Stimulated activated CD4-positive, alpha-beta T cell treated with anti-CD3 and anti-CD28 coated beads, Interleukin-4, amount 100 ng/mL, for 4 hours (primary cell): ENCODE results near the gene STARD10.
A peak's percentile ranks its signal among the peaks of the same experiment; 100 is the strongest.

Experiments used
- DNase-seq, 2 experiments: peaks; one replicate each; pipeline ENCODE4 v3.0.0-alpha.2; 2020

Gene STARD10

DNA sequence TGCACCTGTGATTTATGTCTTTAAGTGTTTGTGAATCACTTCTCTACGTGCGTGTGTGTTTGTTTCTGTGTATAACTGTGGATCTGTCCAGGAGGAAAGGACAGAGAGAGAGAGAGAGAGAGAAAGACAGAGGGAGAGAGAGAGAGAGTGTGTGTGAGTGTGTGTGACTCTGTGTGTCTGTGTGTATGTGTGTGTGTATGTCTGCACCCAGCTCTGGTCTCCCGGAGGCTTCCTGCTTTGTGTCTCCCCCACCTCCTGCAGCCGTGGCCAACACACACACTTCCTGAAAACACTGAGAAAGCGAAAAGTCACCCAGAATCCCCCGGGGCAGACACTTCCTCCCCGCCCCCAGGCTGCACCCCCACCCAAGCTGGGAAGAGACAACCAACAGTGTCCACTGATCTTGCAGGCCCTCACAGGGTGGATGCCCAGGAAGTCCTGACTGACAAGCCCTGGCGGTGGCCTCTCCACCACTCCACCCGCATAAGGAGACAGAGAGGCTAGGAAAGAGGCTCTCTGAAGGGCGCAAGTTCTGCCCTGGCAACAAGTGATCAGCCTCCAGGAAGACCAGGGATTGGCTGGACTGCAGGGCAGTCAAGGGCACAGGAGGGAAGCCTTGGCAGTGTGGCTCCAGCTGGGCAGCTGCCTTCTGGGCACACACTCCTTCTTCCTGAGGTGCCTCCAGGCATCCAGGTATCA, 71.6 kb downstream of the STARD10 start:
- DNase-seq, result peak; percentile 74 to 78

DNA sequence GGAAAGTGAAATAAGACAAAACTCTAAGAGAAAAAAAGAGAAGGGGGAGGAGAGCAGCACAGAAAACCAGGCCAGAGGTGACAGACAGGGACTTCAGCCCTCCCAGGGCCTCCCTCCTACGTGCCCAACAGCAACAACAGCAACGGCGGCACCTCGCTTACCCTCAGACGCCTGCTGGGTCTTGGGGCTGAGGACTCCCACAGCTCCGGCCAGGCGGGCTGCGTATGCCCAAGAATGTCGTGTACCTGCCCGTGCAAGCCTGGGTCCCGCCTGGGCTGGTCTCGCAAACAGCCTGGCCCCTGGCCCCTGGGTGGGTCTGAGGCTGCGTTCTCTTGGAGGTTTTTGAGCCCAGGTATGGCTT, 72.2 kb downstream of the STARD10 start:
- DNase-seq, result peak; percentile 14 to 18

DNA sequence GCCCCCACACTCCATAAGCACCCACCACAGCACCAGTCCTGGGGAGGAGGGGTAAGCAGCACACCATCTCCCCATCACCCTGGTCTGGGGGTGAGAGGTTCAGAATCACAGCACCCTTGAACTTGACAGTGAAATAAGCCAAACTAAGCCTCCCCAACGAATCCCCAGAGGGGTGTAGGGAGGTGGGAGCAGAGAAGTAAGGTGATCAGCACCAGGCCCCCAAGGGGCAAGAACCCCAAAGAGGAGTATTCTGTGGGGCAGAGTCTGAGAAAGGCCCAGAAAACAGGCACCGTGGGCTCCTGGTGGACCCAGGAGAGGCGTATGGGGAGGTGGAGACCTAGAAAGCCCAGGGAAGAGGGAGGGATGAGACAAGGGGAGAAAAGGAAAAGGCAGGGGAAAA, 72.6 kb downstream of the STARD10 start:
- DNase-seq, result no peak

DNA sequence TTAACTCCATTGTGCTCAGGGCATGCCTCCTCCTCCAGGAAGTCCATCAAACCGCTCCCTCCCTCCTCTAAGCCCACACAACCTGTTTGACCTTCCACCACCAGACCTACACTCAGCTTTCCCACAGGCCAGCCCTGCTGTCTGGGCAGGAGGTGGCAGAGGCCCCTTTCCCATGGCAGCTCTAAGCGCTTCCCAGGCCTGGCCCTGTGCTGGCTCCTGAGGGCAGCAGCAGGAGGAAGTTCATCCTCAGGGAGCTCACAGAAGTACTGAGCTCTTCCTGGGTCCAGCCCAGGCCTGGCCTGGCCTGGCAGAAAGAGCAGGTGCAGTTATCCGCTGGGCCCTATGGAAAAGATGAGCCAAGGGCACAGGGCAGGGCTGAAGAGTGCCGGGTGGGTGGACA, 73.1 kb downstream of the STARD10 start:
- DNase-seq, result no peak

DNA sequence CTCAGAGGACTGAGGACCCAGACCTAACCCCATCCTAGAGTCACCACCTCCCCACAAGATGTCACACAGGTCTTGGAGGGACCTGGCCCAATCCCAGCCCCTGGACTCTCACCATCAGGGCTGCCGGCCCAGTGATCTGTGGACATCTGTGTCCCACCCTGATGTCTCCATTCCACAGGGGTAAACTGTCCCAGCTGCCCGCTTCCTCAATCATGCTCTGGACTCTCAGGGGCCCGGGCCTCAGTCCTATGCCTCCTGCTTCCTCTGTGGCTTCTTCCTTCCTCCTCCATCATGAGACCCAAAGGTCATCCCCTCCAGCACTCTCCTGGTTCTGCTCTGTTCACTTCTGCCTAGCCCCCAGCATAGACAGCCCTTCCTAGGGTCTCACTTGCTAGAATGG, 73.8 kb downstream of the STARD10 start:
- DNase-seq, result no peak

DNA sequence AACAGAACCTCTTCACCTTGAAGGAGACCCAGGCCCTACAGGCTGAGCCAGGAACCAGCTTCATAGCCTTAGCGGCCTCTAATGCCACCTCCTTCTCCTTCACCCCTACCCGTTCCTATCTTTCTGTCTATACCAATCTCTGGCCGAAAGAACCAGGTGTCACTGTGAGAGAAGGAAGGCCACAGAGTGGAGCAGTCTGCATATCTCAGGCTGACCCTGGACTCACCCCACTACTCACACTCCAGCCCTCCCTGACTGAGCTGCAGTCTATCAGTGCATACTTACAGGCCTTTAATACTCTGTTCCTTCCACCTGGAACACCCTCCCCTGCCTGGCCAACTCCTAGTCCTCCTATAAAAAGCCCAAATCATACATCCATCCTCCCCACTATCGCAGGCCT, 74.3 kb downstream of the STARD10 start:
- DNase-seq, result no peak

DNA sequence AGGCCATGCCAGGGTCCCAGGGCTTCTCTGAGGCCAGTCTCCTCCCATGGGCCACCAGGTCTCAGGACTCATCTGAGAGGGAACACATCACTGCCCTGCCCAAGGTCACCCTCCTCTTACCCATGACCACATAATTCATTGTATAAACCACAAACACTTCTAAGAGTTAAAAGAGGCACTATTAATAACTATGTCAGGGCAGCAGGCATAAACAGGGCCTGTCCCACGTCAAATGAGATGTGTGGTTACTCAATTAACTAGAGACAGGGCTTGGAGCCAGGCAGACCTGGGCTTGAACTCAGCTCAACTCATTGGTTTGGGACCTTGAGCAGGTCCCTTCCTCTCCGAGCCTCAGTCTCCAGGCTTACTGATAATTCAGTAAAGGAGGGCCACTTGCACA, 74.7 kb downstream of the STARD10 start:
- DNase-seq, result no peak

DNA sequence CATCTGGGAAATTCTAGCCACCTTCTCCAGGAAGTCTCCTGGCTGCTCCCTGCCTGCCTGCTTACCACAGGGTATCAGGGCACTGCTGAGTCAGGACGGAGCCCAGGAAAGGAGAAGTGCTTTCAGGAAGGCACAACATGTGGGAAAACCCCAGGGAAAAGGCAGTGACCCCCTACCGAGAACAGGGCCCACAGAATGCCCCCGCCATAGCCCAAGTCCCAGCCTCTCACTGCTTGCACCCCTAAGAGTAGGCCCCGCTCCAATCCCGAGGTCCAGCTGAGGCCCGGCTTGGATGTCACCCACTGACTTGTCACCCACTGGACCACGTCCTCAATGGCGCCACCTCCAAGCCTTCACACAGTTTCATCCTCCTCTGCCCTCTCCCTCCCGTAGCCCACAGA, 75.7 kb downstream of the STARD10 start:
- DNase-seq, result no peak

DNA sequence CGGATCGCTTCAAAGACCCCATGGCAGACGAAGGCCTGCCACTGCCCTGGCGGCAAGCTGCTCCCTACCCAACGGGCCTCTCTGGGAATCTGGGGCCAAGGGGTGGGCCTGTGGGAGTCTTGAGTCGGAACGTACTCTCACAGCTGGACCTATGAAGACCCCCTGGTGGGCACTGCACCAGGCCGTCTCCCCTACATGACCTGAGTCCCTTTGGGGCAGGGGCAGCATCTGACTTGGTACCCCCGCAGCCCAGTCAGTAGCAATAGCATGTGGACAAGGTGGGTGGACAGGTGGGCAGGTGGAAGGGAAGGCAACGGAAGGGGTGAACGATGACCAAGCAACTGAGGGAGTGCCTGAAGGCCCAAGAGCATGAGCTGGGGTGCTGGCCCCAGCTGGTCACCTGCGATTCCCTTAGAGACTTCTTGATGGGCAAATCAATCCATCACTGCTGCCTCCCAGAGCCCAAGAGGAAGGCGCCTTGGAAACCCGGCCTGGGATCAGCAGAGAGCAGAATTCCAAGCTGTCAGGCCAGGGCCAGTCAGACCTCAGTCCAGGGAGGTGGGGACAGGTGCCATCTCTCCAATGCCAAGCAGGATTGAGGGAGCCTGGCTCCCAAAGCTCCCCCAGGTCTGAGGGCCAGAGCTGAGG, 76.9 kb downstream of the STARD10 start:
- no peak for DNase-seq

DNA sequence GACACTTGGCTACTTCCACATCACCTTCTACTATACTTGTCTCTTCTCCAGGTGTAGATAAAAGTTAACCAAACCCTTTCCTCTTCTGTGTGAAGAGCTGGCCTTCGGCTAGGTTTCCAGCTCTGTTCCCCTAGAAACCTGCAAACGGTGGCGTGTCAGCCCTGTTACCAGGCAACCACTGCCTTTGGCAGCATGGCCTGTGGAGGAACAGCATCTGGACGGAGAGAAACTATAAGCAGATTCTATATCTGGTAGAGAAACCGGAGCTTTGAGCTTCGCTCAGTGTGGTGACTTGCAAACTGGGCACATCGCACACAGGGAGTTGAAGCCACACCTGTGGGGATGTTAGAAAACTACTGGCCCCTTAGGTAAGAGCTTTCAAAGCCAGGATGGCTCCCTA, 77.6 kb downstream of the STARD10 start:
- DNase-seq, result no peak

DNA sequence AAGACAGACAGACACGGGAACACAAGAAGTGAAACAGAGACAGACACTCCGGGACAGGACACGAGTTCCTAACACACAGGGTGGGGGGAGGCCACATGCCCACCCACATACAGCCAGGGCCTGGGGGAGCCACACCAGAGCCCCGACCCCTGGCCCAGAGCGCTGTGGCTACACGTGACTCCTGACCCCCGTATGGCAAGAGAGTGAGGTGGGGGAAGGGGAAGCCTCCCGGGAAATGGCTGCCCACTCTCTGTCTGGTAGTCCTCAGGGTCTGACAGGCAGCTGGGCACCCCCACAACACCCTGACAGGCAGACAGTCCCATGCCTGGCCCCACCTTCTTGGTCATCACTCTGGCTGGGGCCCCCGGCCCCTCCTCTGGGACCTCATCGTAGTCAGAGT, 81.0 kb downstream of the STARD10 start:
- no peak for DNase-seq

DNA sequence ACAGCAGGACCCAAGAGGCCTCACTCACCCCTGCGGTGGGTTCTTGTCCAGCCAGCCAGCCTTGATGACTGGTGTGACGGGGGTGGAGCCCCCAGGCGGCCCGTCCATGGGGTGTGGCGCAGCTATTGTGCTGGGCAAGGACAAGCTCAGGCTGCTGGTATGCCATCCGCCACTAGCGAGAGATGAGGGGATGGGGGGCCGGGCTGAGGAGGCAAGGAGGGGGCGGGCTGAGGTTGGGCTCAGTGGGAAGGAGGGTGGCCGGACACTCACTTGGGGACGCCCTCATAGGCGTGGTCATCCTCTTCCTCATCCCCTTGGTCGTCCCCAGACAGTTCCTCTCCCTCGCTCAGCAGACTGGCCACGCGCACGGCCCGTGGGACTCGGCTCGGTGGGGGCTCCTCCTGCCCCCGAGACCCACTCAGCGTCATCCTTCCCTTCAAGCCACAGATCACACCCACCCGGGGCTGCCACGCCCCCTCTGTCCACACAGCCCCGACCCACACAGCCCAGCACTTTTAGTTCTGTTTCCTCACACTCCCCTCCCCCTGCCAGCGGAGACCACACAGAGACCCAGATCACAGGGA, 81.6 kb downstream of the STARD10 start:
- DNase-seq, result no peak

DNA sequence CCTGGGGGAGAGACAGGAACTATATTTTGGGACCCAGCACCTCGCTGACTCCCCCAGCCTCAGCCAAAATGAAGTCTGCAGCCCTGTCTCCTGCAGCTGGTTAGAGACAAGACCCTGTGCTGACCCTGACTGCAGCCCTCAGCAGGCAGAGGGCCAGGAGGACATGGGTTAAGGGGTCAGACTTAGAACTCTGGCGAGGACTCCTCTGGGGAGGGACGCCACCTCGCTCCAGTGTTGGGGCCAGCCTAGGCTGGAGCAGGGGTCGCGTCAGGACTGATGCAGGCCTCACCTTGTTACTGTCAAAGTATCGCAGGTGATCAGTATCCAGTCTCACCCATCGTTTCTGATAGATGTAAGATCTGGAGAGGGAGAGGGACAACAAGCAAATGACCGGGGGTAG, 82.7 kb downstream of the STARD10 start:
- no peak for DNase-seq

DNA sequence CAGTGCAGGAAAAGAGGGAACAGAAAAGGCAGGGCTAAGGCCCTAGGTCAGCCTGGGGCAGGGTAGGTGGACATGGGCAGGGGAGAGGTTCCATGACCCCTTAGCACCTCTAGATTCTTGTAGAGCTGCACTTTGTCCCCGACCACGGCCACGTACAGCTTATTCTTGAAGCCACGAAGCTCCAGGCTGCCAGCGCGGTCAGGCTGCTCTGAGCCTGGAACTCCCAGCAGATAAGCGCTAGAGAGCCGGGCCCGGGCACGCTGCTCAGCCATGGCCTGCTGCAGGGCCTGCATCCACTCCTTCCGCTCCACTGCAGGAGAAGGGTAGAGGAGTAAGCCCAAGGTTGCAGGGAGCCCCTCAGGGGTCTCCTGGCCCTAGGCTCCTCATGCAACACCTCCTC, 83.6 kb downstream of the STARD10 start:
- no peak for DNase-seq

DNA sequence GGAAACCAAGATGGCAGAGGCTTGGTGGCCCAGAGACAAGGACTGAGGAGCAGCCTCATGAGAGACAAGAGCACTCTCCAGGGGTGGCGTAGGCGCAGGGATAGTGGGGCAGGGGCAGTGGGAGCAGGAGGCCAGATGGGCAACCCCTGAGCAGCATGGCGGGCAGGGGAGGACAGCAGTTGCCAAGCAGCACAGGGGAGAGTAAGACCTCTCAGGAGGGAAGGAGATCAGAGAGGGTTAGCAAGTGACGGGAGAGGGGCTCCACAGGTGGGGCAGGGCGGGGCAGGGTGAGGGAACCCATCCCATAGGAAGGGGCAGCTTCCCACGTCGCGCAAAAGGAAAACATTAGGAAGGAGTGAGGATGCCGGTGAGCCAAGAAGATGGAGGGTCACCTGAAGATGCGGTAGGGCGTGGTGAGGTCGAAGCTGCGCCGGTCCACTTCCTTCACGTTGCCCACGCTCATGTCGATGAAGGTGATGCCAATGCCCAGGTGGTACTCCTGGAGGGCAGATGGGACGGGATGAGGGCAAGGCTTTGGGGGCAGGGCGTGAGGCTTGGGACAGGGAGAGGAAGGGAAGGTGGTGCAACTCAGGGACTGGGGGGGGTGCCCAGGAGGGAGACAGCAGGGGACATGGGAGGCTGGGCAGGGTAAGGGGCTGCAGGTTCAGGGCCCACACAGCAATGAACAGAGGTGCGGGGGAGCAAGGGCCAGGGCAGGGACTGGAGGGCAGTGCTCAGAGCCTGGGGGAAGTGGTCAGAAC, 84.2 kb downstream of the STARD10 start:
- no peak for DNase-seq

DNA sequence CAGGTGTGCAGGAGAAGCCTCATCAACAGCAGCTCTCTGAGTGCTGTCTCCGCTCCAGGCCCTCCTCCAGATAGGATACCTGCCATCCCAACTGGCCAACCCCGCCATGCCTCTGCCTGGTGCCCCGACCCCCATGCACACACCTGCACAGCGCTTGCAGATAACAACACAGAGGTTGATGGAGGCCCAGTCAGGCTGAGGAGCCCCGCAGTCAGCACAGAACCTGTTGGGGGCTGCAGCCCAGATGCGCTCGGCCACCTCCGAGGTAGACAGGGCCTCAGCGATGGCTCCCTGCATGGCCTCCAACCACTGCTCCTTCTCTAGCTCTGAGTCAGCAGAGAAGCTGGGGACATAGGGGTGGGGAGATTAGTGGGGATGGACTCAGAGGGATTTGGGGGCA, 86.8 kb downstream of the STARD10 start:
- DNase-seq, result no peak

DNA sequence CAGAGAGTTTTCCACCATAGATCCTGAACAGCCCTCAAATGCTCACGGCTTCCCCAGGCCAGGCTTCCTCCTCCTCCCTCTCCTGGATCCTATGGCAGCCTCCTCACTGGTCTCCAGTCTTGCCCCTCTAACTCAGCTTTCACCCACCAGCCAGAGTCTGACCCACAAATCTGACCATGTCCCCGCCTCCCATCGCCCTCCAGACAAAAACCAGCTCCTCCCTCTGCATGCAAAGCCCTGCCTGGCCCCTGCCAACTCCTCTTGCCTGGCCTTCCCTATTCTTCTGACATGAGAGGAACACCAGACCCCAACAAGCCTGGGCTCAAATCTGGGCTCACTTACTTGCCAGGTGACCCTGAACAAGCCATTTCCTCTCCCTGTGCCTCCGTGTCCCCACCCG, 87.3 kb downstream of the STARD10 start:
- DNase-seq, result no peak

DNA sequence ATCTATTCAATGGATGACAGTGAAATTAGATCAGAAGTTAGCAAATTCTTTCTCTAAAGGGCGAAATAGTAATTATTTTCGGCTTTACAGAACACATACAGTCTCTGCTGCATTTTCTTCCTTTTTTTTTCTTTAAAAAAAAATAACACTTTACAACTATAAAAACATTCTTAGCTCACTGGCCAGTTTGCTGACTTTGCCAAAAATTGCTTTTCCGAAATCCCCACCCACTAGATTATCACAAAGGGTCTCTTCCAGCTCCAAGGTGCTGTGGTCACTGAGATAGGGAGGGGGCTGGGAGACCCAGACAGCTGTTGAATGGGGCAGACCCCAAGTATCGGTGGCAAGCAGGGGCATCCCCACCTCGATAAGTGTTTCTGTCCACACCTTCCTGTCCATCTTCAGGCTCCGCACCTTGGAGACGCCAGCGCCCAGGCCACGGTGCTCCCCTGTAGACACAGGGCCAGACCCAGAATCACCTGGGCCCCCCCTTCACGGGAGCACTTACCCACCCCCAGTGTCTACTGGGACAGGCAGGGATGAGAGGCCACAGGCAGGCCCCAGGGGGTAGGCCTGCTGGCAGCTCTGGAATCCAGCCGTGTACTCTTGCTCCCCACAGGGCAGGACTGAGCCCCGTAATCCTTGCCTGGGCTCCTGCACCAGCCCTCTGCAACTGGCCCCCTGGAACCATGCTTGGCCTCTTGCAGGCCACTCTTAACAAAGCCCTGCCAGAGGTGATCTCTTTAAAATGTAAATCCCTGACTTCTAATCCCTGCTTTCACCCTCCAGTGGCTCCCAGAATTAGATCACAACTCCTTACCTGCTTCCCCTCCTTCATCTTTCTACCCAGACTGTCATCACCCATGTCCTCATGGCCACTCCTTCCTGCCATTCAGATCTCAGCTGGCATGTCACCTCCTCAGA, 88.1 kb downstream of the STARD10 start:
- DNase-seq, result no peak

DNA sequence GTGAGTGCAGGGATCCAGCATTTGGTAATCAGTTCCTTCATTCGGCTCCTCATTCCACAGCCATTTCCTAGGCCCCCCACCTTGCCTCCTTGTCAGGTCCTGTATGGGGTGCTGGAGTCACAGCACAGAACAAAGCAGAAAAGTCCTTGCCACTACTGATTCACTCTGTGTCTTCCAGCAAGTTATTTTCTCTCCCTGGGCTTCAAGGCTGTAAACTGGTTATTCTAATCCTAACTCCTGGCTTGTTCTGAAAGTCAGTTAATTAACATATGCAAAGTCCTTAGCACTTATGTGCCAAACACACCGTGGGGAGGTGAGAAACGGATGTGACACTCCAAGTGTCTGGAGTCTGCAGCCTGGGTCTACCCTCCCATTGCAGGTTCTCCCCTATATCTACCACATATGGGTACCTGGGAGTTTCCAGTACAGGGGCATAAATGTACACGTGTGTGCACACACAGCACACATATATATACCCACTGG, 89.0 kb downstream of the STARD10 start:
- DNase-seq, result no peak
